ENCODE measurements around the gene HECA.

The HECA gene

GRCh38 chr6:139146317-139146726 lies 11.4 kb downstream of the HECA start:
- Histone ChIP-seq H3K27ac (ENCODE audit: low read depth, low read length) (no peak overlapping the region), H3K27me3 (ENCODE audit: control insufficient read depth in 5 of 5, insufficient read depth in 4 of 5, low read length in 5 of 5) (no peaks in the 10 kb centered on the region)

GRCh38 chr6:139147628-139148027 lies 12.7 kb downstream of the HECA start:
- Histone ChIP-seq H3K9ac (ENCODE audit: low read length in 5 of 5) (no peak overlapping the region), H3K36me3 (ENCODE audit: control insufficient read depth in 5 of 5, insufficient read depth in 5 of 5, low read length in 5 of 5) (no peaks in the 10 kb centered on the region), H3K27ac (ENCODE audit: low read depth, low read length) (no peak overlapping the region), H3K4me1 (ENCODE audit: control insufficient read depth in 5 of 5, insufficient read depth in 5 of 5, low read length in 5 of 5) (peaks cover 2 to 54% (median 28%) of the 10 kb centered on the region in 5 donors), H3K27me3 (ENCODE audit: control insufficient read depth in 5 of 5, insufficient read depth in 4 of 5, low read length in 5 of 5) (no peaks in the 10 kb centered on the region), H3K4me3 (ENCODE audit: low read depth in 1 of 5, low read length in 5 of 5) (no peak overlapping the region), H3K9me3 (ENCODE audit: control insufficient read depth in 5 of 5, low read length in 5 of 5) (no peaks in the 10 kb centered on the region)

More at GRCh38 chr6:139146317-139146726, 11.4 kb downstream of the HECA start:
- Histone ChIP-seq H3K36me3 (ENCODE audit: control insufficient read depth in 5 of 5, insufficient read depth in 5 of 5, low read length in 5 of 5) (no peaks in the 10 kb centered on the region), H3K4me3 (ENCODE audit: low read depth in 1 of 5, low read length in 5 of 5) (no peak overlapping the region), H3K9ac (ENCODE audit: low read length in 5 of 5) (no peak overlapping the region), H3K9me3 (ENCODE audit: control insufficient read depth in 5 of 5, low read length in 5 of 5) (no peaks in the 10 kb centered on the region), H3K4me1 (ENCODE audit: control insufficient read depth in 5 of 5, insufficient read depth in 5 of 5, low read length in 5 of 5) (peaks cover 2 to 49% (median 28%) of the 10 kb centered on the region in 5 donors)

- Histone ChIP-seq H3K9ac (ENCODE audit: low read length in 5 of 5) (no peak overlapping the region), H3K27me3 (ENCODE audit: control insufficient read depth in 5 of 5, insufficient read depth in 4 of 5, low read length in 5 of 5) (no peaks in the 10 kb centered on the region), H3K4me3 (ENCODE audit: low read depth in 1 of 5, low read length in 5 of 5) (no peak overlapping the region), H3K36me3 (ENCODE audit: control insufficient read depth in 5 of 5, insufficient read depth in 5 of 5, low read length in 5 of 5) (no peaks in the 10 kb centered on the region), H3K4me1 (ENCODE audit: control insufficient read depth in 5 of 5, insufficient read depth in 5 of 5, low read length in 5 of 5) (peaks cover 2 to 54% (median 28%) of the 10 kb centered on the region in 5 donors), H3K27ac (ENCODE audit: low read depth, low read length) (no peak overlapping the region), H3K9me3 (ENCODE audit: control insufficient read depth in 5 of 5, low read length in 5 of 5) (no peaks in the 10 kb centered on the region)
Measured at GRCh38 chr6:139148557-139149235, 13.8 kb downstream of the HECA start.

GRCh38 chr6:139149383-139149782 lies 14.5 kb downstream of the HECA start:
- Histone ChIP-seq H3K4me1 (ENCODE audit: control insufficient read depth in 5 of 5, insufficient read depth in 5 of 5, low read length in 5 of 5) (peaks cover 2 to 49% (median 28%) of the 10 kb centered on the region in 5 donors), H3K27me3 (ENCODE audit: control insufficient read depth in 5 of 5, insufficient read depth in 4 of 5, low read length in 5 of 5) (no peaks in the 10 kb centered on the region), H3K9me3 (ENCODE audit: control insufficient read depth in 5 of 5, low read length in 5 of 5) (no peaks in the 10 kb centered on the region), H3K27ac (ENCODE audit: low read depth, low read length) (no peak overlapping the region), H3K4me3 (ENCODE audit: low read depth in 1 of 5, low read length in 5 of 5) (no peak overlapping the region), H3K36me3 (ENCODE audit: control insufficient read depth in 5 of 5, insufficient read depth in 5 of 5, low read length in 5 of 5) (no peaks in the 10 kb centered on the region), H3K9ac (ENCODE audit: low read length in 5 of 5) (no peak overlapping the region)

- Histone ChIP-seq H3K9ac (ENCODE audit: low read length in 5 of 5) (no peak overlapping the region), H3K4me3 (ENCODE audit: low read depth in 1 of 5, low read length in 5 of 5) (no peak overlapping the region), H3K27ac (ENCODE audit: low read depth, low read length) (no peak overlapping the region), H3K36me3 (ENCODE audit: control insufficient read depth in 5 of 5, insufficient read depth in 5 of 5, low read length in 5 of 5) (no peaks in the 10 kb centered on the region), H3K9me3 (ENCODE audit: control insufficient read depth in 5 of 5, low read length in 5 of 5) (no peaks in the 10 kb centered on the region), H3K4me1 (ENCODE audit: control insufficient read depth in 5 of 5, insufficient read depth in 5 of 5, low read length in 5 of 5) (peaks cover 2 to 45% (median 21%) of the 10 kb centered on the region in 5 donors), H3K27me3 (ENCODE audit: control insufficient read depth in 5 of 5, insufficient read depth in 4 of 5, low read length in 5 of 5) (no peaks in the 10 kb centered on the region)
Measured at GRCh38 chr6:139150920-139151319, 16.0 kb downstream of the HECA start.

GRCh38 chr6:139151425-139152087 lies 16.7 kb downstream of the HECA start:
- H3K27me3 ChIP-seq (ENCODE audit: control insufficient read depth in 5 of 5, insufficient read depth in 4 of 5, low read length in 5 of 5): no peaks in the 10 kb centered on the region
- peaks cover 2 to 50% (median 27%) of the 10 kb centered on the region in 5 donors for H3K4me1 ChIP-seq (ENCODE audit: control insufficient read depth in 5 of 5, insufficient read depth in 5 of 5, low read length in 5 of 5)
- H3K27ac ChIP-seq (ENCODE audit: low read depth, low read length): no peak overlapping the region
- H3K9me3 ChIP-seq (ENCODE audit: control insufficient read depth in 5 of 5, low read length in 5 of 5): no peaks in the 10 kb centered on the region
- no peak overlapping the region for H3K9ac ChIP-seq (ENCODE audit: low read length in 5 of 5)
- no peaks in the 10 kb centered on the region for H3K36me3 ChIP-seq (ENCODE audit: control insufficient read depth in 5 of 5, insufficient read depth in 5 of 5, low read length in 5 of 5)
- H3K4me3 ChIP-seq (ENCODE audit: low read depth in 1 of 5, low read length in 5 of 5): no peak overlapping the region

GRCh38 chr6:139152088-139152891 lies 17.4 kb downstream of the HECA start:
- H3K27me3 ChIP-seq (ENCODE audit: control insufficient read depth in 5 of 5, insufficient read depth in 4 of 5, low read length in 5 of 5): no peaks in the 10 kb centered on the region
- no peaks in the 10 kb centered on the region for H3K9me3 ChIP-seq (ENCODE audit: control insufficient read depth in 5 of 5, low read length in 5 of 5)
- H3K9ac ChIP-seq (ENCODE audit: low read length in 5 of 5): no peak overlapping the region
- peaks cover 2 to 48% (median 33%) of the 10 kb centered on the region in 5 donors for H3K4me1 ChIP-seq (ENCODE audit: control insufficient read depth in 5 of 5, insufficient read depth in 5 of 5, low read length in 5 of 5)
- no peaks in the 10 kb centered on the region for H3K36me3 ChIP-seq (ENCODE audit: control insufficient read depth in 5 of 5, insufficient read depth in 5 of 5, low read length in 5 of 5)
- no peak overlapping the region for H3K27ac ChIP-seq (ENCODE audit: low read depth, low read length)
- H3K4me3 ChIP-seq (ENCODE audit: low read depth in 1 of 5, low read length in 5 of 5): no peak overlapping the region

- Histone ChIP-seq H3K4me1 (ENCODE audit: control insufficient read depth in 5 of 5, insufficient read depth in 5 of 5, low read length in 5 of 5) (peaks cover 0 to 46% (median 31%) of the 10 kb centered on the region in 5 donors), H3K4me3 (ENCODE audit: low read depth in 1 of 5, low read length in 5 of 5) (no peak overlapping the region), H3K9ac (ENCODE audit: low read length in 5 of 5) (no peak overlapping the region), H3K9me3 (ENCODE audit: control insufficient read depth in 5 of 5, low read length in 5 of 5) (no peaks in the 10 kb centered on the region), H3K27ac (ENCODE audit: low read depth, low read length) (no peak overlapping the region), H3K27me3 (ENCODE audit: control insufficient read depth in 5 of 5, insufficient read depth in 4 of 5, low read length in 5 of 5) (no peaks in the 10 kb centered on the region), H3K36me3 (ENCODE audit: control insufficient read depth in 5 of 5, insufficient read depth in 5 of 5, low read length in 5 of 5) (no peaks in the 10 kb centered on the region)
Measured at GRCh38 chr6:139152892-139153271, 18.0 kb downstream of the HECA start.

GRCh38 chr6:139153855-139154254 lies 19.0 kb downstream of the HECA start:
- Histone ChIP-seq H3K9me3 (ENCODE audit: control insufficient read depth in 5 of 5, low read length in 5 of 5) (no peaks in the 10 kb centered on the region), H3K36me3 (ENCODE audit: control insufficient read depth in 5 of 5, insufficient read depth in 5 of 5, low read length in 5 of 5) (no peaks in the 10 kb centered on the region), H3K4me3 (ENCODE audit: low read depth in 1 of 5, low read length in 5 of 5) (no peak overlapping the region), H3K27me3 (ENCODE audit: control insufficient read depth in 5 of 5, insufficient read depth in 4 of 5, low read length in 5 of 5) (no peaks in the 10 kb centered on the region), H3K27ac (ENCODE audit: low read depth, low read length) (no peak overlapping the region), H3K4me1 (ENCODE audit: control insufficient read depth in 5 of 5, insufficient read depth in 5 of 5, low read length in 5 of 5) (peaks cover 0 to 37% (median 26%) of the 10 kb centered on the region in 5 donors), H3K9ac (ENCODE audit: low read length in 5 of 5) (no peak overlapping the region)
